UCSD-AML1 (cell line): ENCODE results near the gene IDS.
"Not testable (repeated sequence)": the region's sequence is repeated elsewhere in the genome, so short reads cannot be mapped to it uniquely, and the experiment has no call there.

Source experiments
- DNase-seq: peaks from one replicate; lab custom pipeline; 2025; ENCODE audit not compliant: unreplicated experiment; lab: John Stamatoyannopoulos, UW

The IDS gene

DNA sequence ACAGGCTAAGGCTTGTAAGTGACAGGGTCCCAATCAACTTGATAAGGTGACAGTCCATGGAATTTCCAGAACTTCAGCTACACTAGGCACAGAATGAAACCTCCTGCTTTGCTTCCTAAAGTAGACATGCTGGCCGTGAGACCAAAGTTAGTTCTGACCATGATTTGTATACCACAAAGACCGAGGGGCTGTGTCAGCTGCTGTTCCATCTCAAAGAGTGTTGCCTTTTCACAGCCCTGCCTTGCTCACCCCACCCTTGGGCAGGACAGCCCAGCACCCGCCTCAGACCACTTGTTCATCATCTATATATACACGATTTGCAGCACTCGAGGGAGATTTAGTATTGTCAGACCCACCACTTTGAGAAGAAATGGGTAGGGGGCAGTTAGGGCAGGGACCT is 5.3 kb downstream of the IDS start:
- no peak for DNase-seq

DNA sequence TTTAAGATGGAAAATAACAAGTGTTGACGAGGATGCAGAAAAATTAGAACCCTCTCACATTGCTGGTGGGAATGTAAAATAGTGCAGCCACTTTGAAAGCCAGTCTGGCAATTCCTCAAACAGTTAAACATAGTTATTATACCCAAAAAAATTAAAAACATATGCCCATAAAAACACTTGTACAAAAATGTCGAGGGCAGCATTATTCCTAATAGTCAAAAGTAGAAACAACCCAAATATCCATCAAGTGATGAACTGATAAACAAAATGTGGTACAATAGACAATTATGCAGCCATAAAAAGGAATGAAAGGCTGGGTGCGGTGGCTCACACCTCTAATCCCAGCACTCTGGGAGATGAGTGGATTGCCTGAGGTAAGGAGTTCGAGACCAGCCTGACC is 6.3 kb downstream of the IDS start:
- DNase-seq = no peak

DNA sequence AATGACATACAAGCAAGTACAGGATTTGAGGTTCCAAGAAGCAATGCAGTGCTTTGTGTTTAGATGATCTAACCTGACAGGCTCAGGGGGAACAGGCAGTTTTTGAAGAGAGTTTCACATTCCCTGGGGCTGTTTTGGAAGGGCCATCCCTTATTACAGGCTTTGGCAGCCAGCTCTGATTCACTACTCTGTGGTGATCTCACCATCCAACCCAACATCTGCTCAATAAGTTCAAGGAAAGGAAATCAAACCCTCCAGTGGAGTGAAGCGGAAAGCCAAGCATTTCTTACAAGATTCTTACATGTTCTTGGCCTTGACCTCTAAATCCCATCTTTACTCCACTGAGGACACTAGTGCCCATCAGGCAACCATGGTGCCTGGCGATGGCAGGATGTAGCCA is 7.5 kb downstream of the IDS start:
- no peak for DNase-seq

DNA sequence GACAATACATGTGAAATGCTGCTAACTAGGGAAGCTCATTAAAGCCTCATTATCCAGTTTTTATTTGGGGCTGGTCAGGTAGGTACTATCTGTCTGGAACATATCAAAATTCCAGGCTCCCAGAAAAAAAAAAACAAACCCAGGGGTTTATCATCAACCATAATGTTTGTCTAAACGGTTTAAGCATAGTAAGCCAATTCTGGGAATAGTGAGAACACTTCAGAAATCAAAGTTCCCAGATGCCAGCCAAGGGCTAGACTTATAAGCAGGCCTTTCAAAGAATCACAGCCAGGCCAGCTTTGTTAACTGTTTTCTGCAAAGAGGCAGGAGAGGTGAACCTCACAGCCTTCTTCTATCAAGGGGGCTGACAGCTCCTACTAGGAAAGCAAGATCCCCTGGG is 8.1 kb downstream of the IDS start:
- no peak for DNase-seq

DNA sequence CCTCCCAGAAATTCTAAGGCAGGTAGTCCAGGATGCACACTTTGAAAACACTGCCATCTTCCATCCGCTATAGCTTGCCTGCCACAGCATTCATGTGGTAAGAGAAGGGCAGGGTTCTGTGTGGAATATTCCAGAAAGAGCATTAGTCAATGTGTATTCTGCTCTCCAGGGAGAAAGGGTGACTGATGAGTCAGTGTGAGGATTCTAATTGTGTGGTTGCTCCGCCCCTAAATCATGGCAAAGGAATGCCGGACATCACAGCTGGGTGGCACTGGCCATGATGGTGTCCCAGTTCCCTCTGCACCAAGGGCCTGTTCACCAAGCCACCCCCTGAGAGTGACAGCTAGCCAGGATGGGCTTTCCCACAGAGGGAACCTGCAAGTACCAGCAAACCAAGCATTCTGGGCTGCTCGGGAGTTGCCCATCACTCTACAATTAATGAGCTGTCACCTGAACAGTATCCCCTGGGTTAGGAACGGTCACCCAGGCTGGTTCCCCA is 9.5 kb downstream of the IDS start:
- no peak for DNase-seq

DNA sequence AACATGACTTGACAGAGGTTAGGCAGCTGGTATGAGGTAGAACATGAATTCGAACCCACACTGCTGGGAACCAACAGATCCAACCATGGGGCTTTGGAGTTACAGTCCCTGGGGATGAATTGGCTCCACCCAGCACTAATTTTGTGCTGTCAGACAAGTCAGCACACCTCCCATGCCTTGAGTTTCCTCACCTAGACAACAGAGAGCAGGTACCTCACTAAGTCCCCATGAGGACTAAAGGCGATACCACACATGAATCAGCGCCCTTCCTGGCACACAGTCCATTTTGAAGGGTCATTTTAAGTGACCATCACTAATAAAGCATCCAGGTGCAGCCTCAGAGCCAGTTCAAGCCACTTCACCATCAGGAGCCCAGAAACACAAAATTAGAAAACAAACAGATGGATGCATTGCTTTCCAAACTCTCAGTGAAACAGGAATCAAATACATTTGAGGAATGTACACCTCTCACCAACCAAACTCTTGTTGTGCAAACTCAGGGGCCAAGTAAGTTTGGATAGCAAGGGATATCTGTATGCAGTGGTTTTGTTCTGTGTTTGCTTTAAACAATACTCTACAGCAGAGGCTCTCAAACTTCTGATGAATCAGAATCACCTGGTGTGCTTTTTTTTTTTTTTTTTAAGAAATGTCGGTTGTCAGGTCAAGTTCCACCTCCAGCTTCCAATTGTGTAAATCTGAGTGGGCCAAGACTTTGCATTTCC is 10.1 kb downstream of the IDS start:
- no peak for DNase-seq

DNA sequence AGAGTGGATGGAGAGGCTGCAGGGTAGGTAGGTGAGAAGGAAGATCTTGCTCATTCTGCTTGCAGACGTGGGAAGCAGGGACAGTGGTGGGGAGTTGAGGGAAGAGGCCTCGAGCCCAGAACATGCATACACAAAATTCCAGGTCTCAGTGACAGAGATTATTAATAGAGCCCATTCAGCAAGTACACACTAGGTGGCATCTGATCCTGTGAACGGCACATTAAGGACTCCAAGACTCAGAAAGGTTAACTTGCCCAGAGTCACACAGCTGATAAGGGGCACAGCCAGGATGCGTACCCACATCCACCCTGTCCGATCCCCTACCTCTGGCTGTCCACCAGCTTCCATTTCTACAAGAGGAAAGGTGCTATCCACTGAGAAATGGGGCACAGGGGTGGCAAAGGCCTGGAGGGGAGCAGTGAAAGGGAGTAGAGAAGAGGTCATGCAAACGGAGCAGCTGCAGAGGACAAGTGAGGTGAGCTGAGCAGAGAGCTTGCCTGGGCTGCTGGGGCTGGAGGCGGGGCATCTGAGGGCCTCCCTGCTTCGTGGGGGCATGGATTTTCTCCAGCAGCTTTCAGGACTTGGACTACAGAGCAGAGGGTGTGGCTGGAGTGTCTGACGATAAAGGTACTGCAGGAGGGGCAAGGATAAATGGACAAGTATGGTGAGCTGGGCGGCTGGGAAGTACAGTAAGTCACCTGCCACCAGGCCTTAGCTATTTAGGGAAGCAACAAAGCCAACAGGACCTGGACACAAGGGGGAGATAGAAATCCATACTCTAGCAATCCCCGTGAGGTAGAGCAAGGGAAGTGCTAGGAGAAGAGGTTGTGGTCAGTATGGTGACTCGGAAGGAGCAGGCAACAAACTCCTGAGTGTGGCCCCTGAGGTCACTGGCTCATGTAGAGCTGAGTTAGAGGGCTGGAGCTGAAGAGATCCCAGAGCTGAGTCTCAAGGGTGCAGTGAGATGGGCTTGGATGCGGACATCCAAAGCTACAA is 11.2 kb downstream of the IDS start:
- no peak for DNase-seq

DNA sequence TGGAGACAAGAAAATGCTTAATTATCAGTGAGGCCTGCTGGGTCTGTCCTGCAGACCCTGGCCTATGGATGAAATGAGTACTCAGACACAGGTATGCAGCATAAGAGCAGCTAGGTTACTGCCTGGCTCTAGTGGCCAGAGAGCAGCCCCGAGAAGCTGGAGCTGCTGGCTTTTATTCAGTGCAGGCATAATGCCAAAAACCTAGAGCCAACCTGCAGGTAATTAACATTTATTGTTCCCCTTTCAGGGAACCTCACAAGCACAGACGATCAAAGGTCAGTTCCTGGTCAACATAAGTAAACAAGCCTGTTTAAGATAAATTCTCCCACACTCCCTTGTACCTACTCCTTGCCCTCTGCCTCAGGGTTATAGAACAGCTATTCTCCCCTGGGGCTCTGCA is 13.3 kb downstream of the IDS start:
- no peak for DNase-seq

DNA sequence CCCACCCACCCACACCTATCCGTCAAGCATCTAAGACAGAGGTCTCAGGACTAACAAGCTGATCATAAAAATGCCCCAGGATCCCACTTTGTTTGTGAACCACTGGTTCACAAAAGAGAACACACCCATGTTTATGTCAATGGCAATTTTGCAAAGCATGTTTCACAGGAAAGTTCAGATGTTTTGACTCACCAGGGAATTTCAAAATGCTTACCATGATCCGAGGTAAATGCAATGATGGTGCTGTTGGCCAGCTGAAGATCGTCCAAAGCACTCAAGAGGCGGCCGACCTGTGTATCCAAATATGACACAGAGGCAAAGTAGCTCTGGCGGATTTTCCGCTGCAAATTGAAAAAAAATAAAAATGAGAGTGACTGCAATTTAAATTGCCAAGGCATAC is 15.0 kb downstream of the IDS start:
- DNase-seq = no peak

DNA sequence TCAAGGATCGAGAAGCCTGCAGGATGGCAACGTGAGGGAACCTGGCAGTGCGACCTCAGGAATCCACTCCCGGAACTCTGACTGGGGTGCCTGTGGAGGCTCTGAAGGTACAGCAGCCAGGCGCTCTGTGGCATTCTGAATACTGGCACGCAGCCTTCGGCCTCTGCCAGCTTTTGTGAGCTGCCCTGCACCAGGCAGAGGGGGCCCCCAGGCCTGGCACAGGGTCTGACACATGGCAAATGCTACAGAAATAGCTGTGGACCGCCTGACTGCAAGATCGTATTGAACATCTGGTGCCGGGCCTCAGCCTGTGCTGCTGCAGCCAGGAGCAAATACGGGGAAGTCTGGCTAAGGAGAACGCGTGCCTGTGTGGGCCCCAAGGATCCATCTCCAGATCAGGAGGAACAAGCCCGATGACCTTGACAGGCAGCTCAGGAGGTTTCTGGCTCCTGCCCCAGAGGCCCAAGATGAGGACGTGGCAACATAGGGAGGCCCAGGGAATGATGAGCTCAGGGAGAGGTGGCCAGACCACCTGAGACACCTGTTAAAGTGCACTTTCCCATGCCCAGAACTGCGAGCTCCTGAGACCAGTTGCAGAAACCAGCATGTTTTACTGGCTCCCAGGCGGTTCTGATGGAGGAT is 16.6 kb downstream of the IDS start:
- DNase-seq = not testable (repeated sequence)

DNA sequence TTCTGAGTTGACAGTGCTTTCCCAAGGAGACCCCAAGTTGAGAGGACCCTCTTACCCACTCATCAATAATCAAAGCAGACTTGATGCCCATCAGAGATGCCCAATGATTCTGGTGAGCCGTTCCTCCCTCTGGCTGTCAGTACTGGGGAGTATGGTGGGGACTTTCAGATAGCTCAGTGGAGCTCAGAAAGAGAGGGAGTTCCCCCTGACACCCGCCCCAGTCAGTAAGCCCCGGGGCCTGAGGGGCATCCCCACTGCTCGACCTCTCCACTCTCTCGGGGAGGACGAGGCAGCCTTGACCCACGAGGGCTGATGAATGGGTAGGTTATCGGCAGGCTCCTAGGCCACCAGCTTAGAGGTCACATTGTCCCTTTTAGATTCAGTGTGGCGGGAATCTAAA is 17.1 kb downstream of the IDS start:
- DNase-seq = not testable (repeated sequence)

DNA sequence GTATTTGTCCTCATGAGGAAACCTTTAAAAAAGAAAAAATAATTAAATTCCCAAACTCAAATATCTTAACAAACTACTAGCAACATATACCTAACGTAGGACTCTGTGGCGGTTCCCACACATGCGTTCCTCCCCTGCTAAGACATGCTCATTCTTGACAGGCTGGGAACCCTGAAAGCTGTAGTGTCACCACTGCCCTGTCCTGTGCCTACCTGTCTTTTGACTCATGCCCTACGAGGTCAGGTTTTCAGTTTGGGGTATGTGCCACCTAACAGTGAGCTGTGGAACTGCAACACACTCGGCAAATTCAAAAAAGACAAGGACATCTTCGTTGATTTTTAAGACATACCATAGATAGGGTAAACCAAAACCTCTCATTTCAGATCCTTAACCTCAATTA is 17.8 kb downstream of the IDS start:
- DNase-seq = no peak

DNA sequence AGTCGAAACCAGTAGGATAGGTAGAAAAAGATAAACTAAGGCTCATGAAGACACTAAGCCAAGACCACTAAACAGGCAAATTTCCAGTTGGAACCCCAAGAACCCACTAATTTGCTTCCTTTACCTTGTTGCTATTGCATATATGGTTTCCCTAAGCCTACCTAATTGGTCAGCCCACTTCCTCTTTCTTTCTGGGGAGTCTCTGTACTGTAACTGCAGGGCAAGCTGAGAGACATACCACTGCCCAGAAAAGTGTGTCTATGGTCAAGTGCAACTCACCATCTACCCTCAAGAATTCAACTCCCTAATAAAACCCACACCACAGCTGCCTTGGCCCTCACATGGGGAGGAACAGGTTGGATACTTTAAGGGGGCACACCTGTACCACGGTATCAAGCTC is 28.6 kb downstream of the IDS start:
- no peak for DNase-seq

DNA sequence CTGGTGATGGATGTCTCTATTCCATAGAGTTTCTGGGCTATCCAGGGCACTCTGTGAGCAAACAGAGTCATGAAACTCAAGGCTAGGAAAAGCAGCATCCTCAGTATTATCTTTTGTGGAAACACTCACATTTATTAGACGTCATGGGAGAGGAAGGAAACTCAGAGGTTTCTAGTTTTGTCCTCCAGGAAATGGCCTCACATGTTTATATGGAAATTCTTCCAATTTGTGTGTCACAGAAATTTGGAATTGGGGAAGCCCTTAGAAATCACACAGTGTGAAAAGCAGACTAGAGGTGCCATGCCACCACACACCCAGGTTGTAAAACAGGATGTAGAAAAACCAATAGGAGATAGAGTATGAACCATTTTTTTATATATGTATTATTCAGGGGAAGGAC is 31.1 kb downstream of the IDS start:
- DNase-seq = no peak

DNA sequence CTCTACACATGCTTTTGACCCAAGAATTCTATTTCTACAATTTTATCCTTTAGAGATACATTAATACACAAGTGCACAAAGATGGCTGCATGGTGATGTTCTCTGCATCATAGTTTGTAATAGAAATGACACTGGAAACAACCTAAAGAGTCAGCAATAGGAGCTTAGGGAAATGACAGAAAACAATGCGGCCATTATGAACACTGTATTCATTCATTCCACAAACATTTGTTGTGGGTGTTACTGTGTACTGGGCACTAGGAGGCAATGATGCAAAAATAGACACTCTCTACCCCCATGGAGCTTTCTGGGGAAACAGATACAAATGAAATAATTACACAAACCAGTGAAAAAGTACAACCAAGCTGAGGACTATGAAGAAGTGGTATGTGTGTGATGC is 32.0 kb downstream of the IDS start:
- no peak for DNase-seq

DNA sequence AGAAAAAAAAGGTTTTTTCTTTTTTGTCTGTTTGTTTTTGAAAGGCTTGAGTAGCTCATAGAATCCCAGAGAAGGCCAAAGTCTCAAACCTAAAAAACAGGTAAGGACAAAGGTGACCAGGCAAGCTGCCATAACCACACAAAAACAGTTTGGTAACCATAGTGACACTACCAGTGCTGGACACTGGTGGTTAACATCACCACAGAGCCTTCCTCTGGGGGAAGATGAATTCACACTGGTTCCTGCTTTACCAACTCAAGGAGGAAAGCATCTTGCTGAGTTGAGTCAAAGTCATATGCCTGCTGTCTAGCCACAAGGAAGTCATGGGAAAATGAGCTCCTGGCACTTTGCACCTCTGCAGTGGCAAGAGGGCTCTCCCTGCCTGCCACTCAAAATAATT is 32.5 kb downstream of the IDS start:
- DNase-seq = no peak

DNA sequence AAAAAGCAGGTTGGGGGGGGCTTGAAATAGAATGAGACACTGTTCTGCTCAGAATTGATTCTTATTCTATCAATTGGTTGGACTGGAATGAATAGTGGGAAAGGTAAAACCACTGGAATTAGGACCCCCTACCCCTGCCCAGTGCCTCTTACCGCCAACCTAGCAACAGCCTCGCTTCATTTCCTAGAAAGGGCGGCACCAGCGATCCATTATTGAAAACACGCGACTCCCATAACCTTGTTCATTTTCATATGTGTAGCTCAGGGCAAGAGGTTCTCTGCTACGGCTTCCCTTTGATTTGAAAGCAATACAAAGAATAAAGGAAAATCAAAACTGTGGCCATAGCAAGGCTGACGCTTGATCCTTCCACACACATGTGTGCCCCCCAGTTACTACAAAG is 33.7 kb downstream of the IDS start:
- DNase-seq = no peak

DNA sequence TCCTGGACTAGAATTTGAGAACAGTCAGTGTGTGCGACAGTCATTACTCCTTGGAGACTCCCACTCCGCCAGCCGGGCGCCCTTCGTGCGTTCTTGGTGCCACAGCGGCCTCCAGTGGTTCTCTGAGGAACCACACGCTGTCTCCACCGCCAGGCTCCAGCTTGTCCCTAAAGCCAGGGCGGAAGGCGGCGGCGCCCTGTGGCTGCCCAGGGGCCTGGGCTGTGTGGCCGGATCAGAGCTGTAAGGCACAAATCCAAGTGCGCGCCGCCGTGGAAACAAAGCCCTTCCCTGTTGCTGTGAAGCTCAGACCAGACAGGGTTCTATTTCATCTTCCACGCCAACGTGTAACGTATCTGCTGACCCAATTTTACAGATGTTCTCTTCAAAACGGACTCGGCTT is 34.2 kb downstream of the IDS start:
- peak; percentile 82 for DNase-seq

DNA sequence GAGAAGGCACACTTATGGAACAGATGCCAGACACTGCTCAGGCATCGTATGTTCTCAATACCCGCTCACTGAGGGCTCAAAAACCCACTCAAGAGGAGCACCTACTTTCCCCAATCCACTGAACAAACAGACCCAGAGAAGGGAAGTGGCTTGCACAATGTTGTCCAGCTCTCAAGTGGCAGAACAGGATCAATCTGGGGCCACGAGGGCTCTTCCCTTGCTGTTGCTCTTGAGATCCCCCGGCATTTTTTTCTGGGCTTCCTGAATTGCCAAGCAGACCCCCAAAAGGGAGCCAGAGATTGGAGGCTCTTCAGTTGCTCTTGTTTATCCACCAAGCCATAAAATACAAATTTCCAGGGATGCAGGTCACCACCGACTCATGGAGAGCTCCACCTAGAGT is 35.7 kb downstream of the IDS start:
- DNase-seq = no peak

DNA sequence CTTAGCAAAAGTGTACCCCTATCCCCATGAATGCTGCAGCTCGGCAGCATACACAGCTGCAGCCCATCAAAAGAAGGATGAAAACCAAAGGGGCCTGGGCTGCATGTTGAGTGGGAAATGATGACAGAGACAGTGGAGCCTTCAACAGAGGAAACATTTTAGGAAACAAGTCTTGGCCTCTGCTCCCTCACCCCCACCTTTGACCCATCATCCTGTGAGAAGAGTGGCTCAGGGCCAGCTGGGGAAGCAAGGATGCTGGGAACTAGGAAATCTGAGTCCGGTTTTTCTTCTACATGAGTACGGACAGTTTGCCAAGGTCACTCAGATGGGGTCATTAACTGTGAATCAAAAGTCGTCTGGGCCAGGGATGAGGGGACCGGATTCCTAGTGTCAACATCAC is 37.2 kb downstream of the IDS start:
- DNase-seq = no peak

DNA sequence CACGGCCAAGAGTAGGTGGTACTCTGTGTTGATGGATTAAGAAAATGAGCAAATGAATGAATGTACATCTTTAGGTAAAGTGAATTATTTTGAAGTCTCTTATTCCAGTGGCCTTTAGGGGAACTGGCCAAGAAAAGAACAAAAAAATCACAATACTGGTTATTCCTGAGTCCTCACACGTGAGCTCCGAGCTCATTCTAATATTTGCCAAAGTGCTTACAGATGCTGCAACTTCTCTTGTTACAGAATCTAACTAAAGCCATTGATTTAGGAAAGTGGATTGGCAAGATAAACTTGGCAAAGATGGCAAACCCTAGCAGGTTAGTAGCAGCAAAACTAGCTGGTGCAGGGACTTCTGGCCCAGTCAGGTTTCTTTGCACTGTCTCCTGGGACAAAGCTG is 37.6 kb downstream of the IDS start:
- no peak for DNase-seq

DNA sequence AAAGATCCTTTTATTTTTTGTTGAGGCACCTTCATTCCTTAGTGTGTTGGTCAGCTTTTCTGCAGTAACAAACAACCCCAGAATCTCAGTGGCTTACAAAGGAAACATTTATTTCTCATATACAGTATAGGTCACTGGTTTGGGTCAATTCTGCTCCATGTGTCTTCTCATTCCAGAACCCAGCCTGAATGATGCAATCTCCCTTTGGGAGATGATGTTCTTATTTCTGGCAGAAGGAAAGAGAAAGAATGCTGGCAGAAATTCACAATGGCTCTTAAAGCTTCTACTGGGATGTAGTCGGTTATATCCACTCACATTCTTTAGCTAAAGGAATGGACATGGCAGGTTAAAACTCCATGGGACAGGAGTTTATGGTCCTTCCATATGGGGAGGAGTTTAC is 42.3 kb downstream of the IDS start:
- no peak for DNase-seq
